GM18861 (cell line): ENCODE measurements around the gene RAB4B.
"Not testable (repeated sequence)": the region's sequence is repeated elsewhere in the genome, so short reads cannot be mapped to it uniquely, and the experiment has no call there.

Source experiments
- ATAC-seq: cut with Tn5 transposase; IDR thresholded peaks from one replicate; pipeline ENCODE4 v1.9.1; 2021; ENCODE audit not compliant: unreplicated experiment

RAB4B gene

GRCh38 chr19:40777937-40778705 lies at the start of gene RAB4B:
Gene RAB4B (plus strand): TSS chr19:40778247. CDS start chr19:40778376, 129 bp downstream.
- peak; percentile 52 for ATAC-seq

- not testable (repeated sequence) for ATAC-seq
Measured at GRCh38 chr19:40730065-40730464, 48.0 kb upstream of the RAB4B start.

- ATAC-seq, result not testable (repeated sequence)
Measured at GRCh38 chr19:40732304-40732703, 45.7 kb upstream of the RAB4B start.

- no peak for ATAC-seq
Measured at GRCh38 chr19:40733149-40733548, 44.9 kb upstream of the RAB4B start.

- ATAC-seq, result no peak
Measured at GRCh38 chr19:40735013-40735771, 42.9 kb upstream of the RAB4B start.

GRCh38 chr19:40736661-40737060 lies 41.4 kb upstream of the RAB4B start:
- ATAC-seq, result no peak

GRCh38 chr19:40737102-40737644 lies 40.9 kb upstream of the RAB4B start:
- ATAC-seq, result no peak

- no peak for ATAC-seq
Measured at GRCh38 chr19:40739030-40739839, 38.8 kb upstream of the RAB4B start.

- ATAC-seq, result no peak
Measured at GRCh38 chr19:40739871-40740703, 38.0 kb upstream of the RAB4B start.

- no peak for ATAC-seq
Measured at GRCh38 chr19:40740747-40741146, 37.3 kb upstream of the RAB4B start.

- ATAC-seq, result no peak
Measured at GRCh38 chr19:40741527-40742390, 36.3 kb upstream of the RAB4B start.

- ATAC-seq, result no peak
Measured at GRCh38 chr19:40742477-40742876, 35.6 kb upstream of the RAB4B start.

- no peak for ATAC-seq
Measured at GRCh38 chr19:40742886-40743285, 35.2 kb upstream of the RAB4B start.

GRCh38 chr19:40743926-40744325 lies 34.1 kb upstream of the RAB4B start:
- no peak for ATAC-seq

GRCh38 chr19:40744554-40745401 lies 33.3 kb upstream of the RAB4B start:
- ATAC-seq, result no peak

- ATAC-seq, result no peak
Measured at GRCh38 chr19:40745402-40745780, 32.7 kb upstream of the RAB4B start.

GRCh38 chr19:40747536-40747935 lies 30.5 kb upstream of the RAB4B start:
- no peak for ATAC-seq

- ATAC-seq, result peak; percentile 81
Measured at GRCh38 chr19:40750058-40750873, 27.8 kb upstream of the RAB4B start, which contains the start of gene ACTMAP. Gene ACTMAP (minus strand): TSS chr19:40750477. CDS start chr19:40749803, 674 bp downstream.
